H1 (cell line): Measurements from ENCODE around the gene OSBPL6. TPM values are rescaled to one million over a fixed set of nuclear protein-coding genes. Genes with fewer than 3 reads are reported as not detected.

Experiments used
- CEBPB ChIP-seq: IDR thresholded peaks from 2 replicates; pipeline ENCODE4 v1.6.1; 2012; ENCODE audit warnings: low read depth, low read length
- CTBP2 ChIP-seq: IDR thresholded peaks from 2 replicates; pipeline ENCODE4 v1.7.0; 2011; ENCODE audit warnings: borderline replicate concordance, mild to moderate bottlenecking, moderate library complexity, mixed read lengths, low read length; ENCODE audit not compliant: insufficient read depth, insufficient read length
- GTF2F1 ChIP-seq: IDR thresholded peaks from 2 replicates; pipeline ENCODE4 v1.6.1; 2012; ENCODE audit warnings: low read depth, low read length, improper control_type of control experiment, borderline replicate concordance
- PHF8 ChIP-seq: fragments of 200-600 bp; sonication (generic); conservative IDR thresholded peaks from 2 replicates; pipeline ENCODE4 v1.7.1; 2012; ENCODE audit warnings: low read depth, mild to moderate bottlenecking, inconsistent platforms, low read length, moderate library complexity
- SIRT6 ChIP-seq: IDR thresholded peaks from one replicate; pipeline ENCODE4 v1.7.1; 2012; ENCODE audit warnings: low read length, inconsistent platforms
- TCF12 ChIP-seq: IDR thresholded peaks from 2 replicates; pipeline ENCODE4 v1.6.1; 2011; ENCODE audit warnings: low read depth, mild to moderate bottlenecking, low read length
- polyA plus RNA-seq, 7 experiments: library from polyadenylated mRNA; depleted of rRNA in 3 of 7; stranded (reverse) in 5 of 7; unstranded in 2 of 7; fragments of >200 nt in 5 of 7; fragments of 200-250 nt in 2 of 7; gene quantifications; 1 replicate in 5 of 7; 2 replicates in 1 of 7; 4 replicates in 1 of 7; pipeline versions ENCODE4 v1.2.1 to v1.2.3, GENCODE V29; 2011 to 2013; ENCODE audit warnings: missing spikeins in 2 of 7, mixed read lengths in 2 of 7
- total RNA-seq: library from RNA; stranded (reverse); fragmentation: NEBNext Ultra II Directional; extraction: Animal tissue kit (Norgen Biotek cat#: 25700); gene quantifications from 2 replicates; pipeline ENCODE4 v1.2.1, GENCODE V29; 2021

OSBPL6 gene
- total and polyA plus RNA-seq, 2 of the 8 experiments (the other 6 are each of a cell fraction or from before 2014, with no cell fraction given), result 1.7 to 5.6 TPM

DNA sequence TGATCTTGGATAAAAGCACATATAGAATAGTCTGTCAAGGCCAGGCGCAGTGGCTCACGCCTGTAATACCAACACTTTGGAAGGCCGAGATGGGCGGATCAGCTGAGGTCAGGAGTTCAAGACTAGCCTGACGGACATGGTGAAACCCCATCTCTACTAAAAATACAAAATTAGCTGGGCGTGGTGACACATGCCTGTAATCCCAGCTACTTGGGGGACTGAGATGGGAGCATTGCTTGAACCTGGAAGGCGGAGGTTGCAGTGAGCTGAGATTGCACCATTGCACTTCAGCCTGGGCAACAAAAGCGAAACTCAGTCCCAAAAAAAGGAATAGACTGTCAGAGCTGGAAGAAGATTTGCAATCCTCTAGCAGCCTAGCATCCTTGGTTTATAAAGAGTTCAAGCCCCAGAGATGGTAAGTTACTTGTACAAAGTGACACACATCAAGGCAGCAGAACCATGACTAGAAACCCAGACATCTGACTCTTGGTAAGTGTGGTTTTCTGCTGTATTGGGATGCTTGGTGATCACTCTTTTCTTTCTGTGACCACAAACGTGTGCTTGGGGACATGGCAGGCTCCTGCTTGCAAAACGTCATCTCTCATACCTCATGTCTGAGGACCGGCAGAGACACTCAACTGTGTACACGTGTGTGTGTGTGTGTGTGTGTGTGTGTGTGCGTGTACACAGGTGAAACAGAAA is 69.0 kb downstream of the OSBPL6 start (continued):
- no peak for TF ChIP-seq CTBP2
- TF ChIP-seq SIRT6, result no peak
- no peak for TF ChIP-seq GTF2F1
- no peak for TF ChIP-seq CEBPB
- no peak for TF ChIP-seq PHF8
- TF ChIP-seq TCF12, result no peak
